ENCODE results near the gene FUZ. TPM values are rescaled to one million over a fixed set of nuclear protein-coding genes. Genes with fewer than 3 reads are reported as not detected.

FUZ gene
- total and polyA plus RNA-seq, 4 donors = 3.8 to 12.5 (median 7.0) TPM

DNA sequence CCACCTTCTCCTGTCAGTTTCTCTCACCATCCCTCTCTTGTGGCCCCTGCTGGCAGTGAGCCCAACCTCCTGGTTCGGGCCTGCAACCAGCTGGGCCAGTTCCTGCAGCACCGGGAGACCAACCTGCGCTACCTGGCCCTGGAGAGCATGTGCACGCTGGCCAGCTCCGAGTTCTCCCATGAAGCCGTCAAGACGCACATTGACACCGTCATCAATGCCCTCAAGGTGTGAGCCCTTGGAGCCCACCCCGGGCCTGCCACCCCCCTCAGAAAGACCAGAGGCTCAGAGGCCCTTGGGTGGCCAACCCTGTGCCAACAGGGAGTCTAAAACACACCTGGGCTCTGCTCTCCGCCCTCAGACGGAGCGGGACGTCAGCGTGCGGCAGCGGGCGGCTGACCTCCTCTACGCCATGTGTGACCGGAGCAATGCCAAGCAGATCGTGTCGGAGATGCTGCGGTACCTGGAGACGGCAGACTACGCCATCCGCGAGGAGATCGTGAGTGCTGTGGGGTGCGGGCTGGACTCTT is 13.8 kb downstream of the FUZ start:
- DNase-seq (ENCODE audit: low spot score) = no peak

More for the DNA sequence above, 13.8 kb downstream of the FUZ start:
- no peak overlapping the region for H3K27ac ChIP-seq (ENCODE audit: low read depth in 1 of 2, low read length in 2 of 2)
- no peaks in the 10 kb centered on the region for H3K27me3 ChIP-seq (ENCODE audit: control insufficient read depth in 4 of 4, insufficient read depth in 4 of 4, low read length in 3 of 4)
- H3K36me3 ChIP-seq (ENCODE audit: control insufficient read depth in 4 of 4, insufficient read depth in 3 of 4, low read depth in 1 of 4, low read length in 3 of 4) = peaks cover 41 to 84% (median 58%) of the 10 kb centered on the region in 4 donors
- WGBS = 97% methylated on average over 28 of the region's 28 CpGs
- no peaks in the 10 kb centered on the region for H3K4me1 ChIP-seq (ENCODE audit: control insufficient read depth in 4 of 4, insufficient read depth in 4 of 4, low read length in 3 of 4)
- H3K4me3 ChIP-seq (ENCODE audit: low read depth in 1 of 3, low read length in 3 of 3) = no peak overlapping the region
- TF ChIP-seq, protein P1, sequence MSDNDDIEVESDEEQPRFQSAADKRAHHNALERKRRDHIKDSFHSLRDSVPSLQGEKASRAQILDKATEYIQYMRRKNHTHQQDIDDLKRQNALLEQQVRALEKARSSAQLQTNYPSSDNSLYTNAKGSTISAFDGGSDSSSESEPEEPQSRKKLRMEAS (IDR thresholded peaks at IDR 0.05) = no peak
- TF ChIP-seq GABPA (IDR thresholded peaks at IDR 0.05 in 1 of 2, conservative IDR thresholded peaks at IDR 0.05 in 1 of 2) (no peak), EGR1 (IDR thresholded peaks at IDR 0.05; ENCODE audit: low read depth in 2 of 2) (no peak), YY1 (IDR thresholded peaks at IDR 0.05) (no peak), HNF4A (conservative IDR thresholded peaks at IDR 0.05) (no peak), RXRA (IDR thresholded peaks at IDR 0.05) (no peak), FOXA1 (IDR thresholded peaks at IDR 0.05) (no peak), SP1 (IDR thresholded peaks at IDR 0.05) (no peak), NR2F2 (IDR thresholded peaks at IDR 0.05) (no peak), HNF4G (IDR thresholded peaks at IDR 0.05) (no peak), FOXA2 (IDR thresholded peaks at IDR 0.05) (no peak), TAF1 (conservative IDR thresholded peaks at IDR 0.05) (no peak), RAD21 (IDR thresholded peaks at IDR 0.05) (no peak), JUND (IDR thresholded peaks at IDR 0.05) (no peak)
- TF ChIP-seq, protein P2, sequence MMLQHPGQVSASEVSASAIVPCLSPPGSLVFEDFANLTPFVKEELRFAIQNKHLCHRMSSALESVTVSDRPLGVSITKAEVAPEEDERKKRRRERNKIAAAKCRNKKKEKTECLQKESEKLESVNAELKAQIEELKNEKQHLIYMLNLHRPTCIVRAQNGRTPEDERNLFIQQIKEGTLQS (IDR thresholded peaks at IDR 0.05) = no peak
- TF ChIP-seq, protein P3, sequence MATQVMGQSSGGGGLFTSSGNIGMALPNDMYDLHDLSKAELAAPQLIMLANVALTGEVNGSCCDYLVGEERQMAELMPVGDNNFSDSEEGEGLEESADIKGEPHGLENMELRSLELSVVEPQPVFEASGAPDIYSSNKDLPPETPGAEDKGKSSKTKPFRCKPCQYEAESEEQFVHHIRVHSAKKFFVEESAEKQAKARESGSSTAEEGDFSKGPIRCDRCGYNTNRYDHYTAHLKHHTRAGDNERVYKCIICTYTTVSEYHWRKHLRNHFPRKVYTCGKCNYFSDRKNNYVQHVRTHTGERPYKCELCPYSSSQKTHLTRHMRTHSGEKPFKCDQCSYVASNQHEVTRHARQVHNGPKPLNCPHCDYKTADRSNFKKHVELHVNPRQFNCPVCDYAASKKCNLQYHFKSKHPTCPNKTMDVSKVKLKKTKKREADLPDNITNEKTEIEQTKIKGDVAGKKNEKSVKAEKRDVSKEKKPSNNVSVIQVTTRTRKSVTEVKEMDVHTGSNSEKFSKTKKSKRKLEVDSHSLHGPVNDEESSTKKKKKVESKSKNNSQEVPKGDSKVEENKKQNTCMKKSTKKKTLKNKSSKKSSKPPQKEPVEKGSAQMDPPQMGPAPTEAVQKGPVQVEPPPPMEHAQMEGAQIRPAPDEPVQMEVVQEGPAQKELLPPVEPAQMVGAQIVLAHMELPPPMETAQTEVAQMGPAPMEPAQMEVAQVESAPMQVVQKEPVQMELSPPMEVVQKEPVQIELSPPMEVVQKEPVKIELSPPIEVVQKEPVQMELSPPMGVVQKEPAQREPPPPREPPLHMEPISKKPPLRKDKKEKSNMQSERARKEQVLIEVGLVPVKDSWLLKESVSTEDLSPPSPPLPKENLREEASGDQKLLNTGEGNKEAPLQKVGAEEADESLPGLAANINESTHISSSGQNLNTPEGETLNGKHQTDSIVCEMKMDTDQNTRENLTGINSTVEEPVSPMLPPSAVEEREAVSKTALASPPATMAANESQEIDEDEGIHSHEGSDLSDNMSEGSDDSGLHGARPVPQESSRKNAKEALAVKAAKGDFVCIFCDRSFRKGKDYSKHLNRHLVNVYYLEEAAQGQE (IDR thresholded peaks at IDR 0.05) = no peak
- TF ChIP-seq, protein P4, sequence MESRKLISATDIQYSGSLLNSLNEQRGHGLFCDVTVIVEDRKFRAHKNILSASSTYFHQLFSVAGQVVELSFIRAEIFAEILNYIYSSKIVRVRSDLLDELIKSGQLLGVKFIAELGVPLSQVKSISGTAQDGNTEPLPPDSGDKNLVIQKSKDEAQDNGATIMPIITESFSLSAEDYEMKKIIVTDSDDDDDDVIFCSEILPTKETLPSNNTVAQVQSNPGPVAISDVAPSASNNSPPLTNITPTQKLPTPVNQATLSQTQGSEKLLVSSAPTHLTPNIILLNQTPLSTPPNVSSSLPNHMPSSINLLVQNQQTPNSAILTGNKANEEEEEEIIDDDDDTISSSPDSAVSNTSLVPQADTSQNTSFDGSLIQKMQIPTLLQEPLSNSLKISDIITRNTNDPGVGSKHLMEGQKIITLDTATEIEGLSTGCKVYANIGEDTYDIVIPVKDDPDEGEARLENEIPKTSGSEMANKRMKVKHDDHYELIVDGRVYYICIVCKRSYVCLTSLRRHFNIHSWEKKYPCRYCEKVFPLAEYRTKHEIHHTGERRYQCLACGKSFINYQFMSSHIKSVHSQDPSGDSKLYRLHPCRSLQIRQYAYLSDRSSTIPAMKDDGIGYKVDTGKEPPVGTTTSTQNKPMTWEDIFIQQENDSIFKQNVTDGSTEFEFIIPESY (IDR thresholded peaks at IDR 0.05) = no peak
- TF ChIP-seq, protein P5, sequence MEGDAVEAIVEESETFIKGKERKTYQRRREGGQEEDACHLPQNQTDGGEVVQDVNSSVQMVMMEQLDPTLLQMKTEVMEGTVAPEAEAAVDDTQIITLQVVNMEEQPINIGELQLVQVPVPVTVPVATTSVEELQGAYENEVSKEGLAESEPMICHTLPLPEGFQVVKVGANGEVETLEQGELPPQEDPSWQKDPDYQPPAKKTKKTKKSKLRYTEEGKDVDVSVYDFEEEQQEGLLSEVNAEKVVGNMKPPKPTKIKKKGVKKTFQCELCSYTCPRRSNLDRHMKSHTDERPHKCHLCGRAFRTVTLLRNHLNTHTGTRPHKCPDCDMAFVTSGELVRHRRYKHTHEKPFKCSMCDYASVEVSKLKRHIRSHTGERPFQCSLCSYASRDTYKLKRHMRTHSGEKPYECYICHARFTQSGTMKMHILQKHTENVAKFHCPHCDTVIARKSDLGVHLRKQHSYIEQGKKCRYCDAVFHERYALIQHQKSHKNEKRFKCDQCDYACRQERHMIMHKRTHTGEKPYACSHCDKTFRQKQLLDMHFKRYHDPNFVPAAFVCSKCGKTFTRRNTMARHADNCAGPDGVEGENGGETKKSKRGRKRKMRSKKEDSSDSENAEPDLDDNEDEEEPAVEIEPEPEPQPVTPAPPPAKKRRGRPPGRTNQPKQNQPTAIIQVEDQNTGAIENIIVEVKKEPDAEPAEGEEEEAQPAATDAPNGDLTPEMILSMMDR (IDR thresholded peaks at IDR 0.05; ENCODE audit: low read depth, low read length, missing input control) = no peak
- H3K9me3 ChIP-seq (ENCODE audit: control insufficient read depth in 4 of 4, low read length in 3 of 4) = no peaks in the 10 kb centered on the region
- no peak overlapping the region for H3K9ac ChIP-seq (ENCODE audit: low read depth in 1 of 2, low read length in 2 of 2)

All from liver (tissue), 9 donors.